HG03064 (cell line): ENCODE measurements around the gene CD44.

Source experiments
- ATAC-seq: cut with Tn5 transposase; IDR thresholded peaks from one replicate; pipeline ENCODE4 v1.9.1; 2021; ENCODE audit warnings: low read depth; ENCODE audit not compliant: unreplicated experiment

Gene CD44

GRCh38 chr11:35234460-35235156 is 95.6 kb downstream of the CD44 start:
- no peak for ATAC-seq

- ATAC-seq = no peak
These were observed 96.1 kb downstream of the CD44 start for GRCh38 chr11:35235157-35235468.

- no peak for ATAC-seq
These were observed 96.5 kb downstream of the CD44 start for GRCh38 chr11:35235498-35235897.

- ATAC-seq = no peak
These were observed 97.1 kb downstream of the CD44 start for GRCh38 chr11:35235936-35236666.

GRCh38 chr11:35236667-35237003 is 97.7 kb downstream of the CD44 start:
- ATAC-seq = no peak

GRCh38 chr11:35237351-35237750 is 98.4 kb downstream of the CD44 start:
- ATAC-seq = no peak

GRCh38 chr11:35237860-35238715 is 99.1 kb downstream of the CD44 start:
- ATAC-seq = no peak

- no peak for ATAC-seq
These were observed 99.9 kb downstream of the CD44 start for GRCh38 chr11:35238882-35239281.

GRCh38 chr11:35239471-35240075 is 100.6 kb downstream of the CD44 start:
- no peak for ATAC-seq

GRCh38 chr11:35241083-35241482 is 102.1 kb downstream of the CD44 start:
- ATAC-seq = no peak

GRCh38 chr11:35241531-35241930 is 102.6 kb downstream of the CD44 start:
- no peak for ATAC-seq

GRCh38 chr11:35242412-35243242 is 103.7 kb downstream of the CD44 start:
- ATAC-seq = no peak

- ATAC-seq = no peak
These were observed 104.8 kb downstream of the CD44 start for GRCh38 chr11:35243774-35244173.

GRCh38 chr11:35245056-35245455 is 106.1 kb downstream of the CD44 start:
- ATAC-seq = no peak

GRCh38 chr11:35245786-35246185 is 106.8 kb downstream of the CD44 start:
- ATAC-seq = no peak

GRCh38 chr11:35246745-35247144 is 107.8 kb downstream of the CD44 start:
- ATAC-seq = no peak

GRCh38 chr11:35247428-35247827 is 108.5 kb downstream of the CD44 start:
- no peak for ATAC-seq

GRCh38 chr11:35247863-35248262 is 108.9 kb downstream of the CD44 start:
- no peak for ATAC-seq

- ATAC-seq = no peak
These were observed 109.8 kb downstream of the CD44 start for GRCh38 chr11:35248558-35249323.

- ATAC-seq = no peak
These were observed 111.2 kb downstream of the CD44 start for GRCh38 chr11:35250192-35250591.
